Fibroblast of mammary gland (primary cell): ENCODE data around the gene NPAT.

Experiments
- DNase-seq: peaks from one replicate; pipeline ENCODE4 v3.0.0-alpha.2; 2010; ENCODE audit warnings: low read depth
- H3K4me3 ChIP-seq: 2 replicates; pipeline ENCODE4 v1.5.1; 2011; ENCODE audit warnings: low read depth, mild to moderate bottlenecking, low read length, moderate library complexity; ENCODE audit not compliant: control insufficient read depth
- TF ChIP-seq, protein P1 (sequence below): conservative IDR thresholded peaks from 2 replicates; pipeline ENCODE4 v1.5.1; 2011; ENCODE audit warnings: low read depth, low read length, inconsistent platforms; ENCODE audit not compliant: control insufficient read depth, insufficient read depth

Gene NPAT

DNA sequence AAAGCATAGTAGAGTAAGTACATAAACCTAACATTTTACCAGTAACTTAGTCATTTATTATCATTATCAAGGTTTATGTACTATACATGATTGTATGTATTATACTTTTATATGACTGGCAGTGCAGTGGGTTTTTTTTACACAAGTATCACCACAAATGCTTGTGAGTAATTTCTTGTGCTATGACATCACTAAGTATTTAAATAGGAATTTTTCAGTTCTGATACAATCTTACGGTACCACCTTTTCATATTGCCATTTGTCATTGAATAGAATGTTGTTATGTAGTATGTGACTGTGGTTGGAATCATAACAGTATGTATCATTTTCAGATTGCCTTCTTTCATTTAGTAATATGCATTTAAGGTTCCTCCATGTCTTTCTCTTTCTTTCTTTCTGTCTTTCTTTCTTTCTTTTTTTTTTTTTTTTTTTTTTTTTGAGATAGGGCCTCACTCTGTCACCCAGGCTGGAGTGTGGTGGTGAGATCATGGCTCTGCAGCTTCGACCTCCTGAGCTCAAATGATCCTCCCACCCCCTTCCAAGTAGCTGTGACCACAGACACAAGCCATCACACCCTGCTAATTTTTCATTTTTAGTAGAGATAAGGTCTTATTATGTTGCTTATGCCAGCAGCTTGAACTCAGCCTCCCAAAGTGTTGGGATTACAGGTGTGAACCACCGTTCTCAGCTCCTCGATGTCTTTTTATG lies 19.0 kb upstream of the NPAT start:
- no peak overlapping the region for H3K4me3 ChIP-seq
- DNase-seq: no peak
- TF ChIP-seq, protein P1, sequence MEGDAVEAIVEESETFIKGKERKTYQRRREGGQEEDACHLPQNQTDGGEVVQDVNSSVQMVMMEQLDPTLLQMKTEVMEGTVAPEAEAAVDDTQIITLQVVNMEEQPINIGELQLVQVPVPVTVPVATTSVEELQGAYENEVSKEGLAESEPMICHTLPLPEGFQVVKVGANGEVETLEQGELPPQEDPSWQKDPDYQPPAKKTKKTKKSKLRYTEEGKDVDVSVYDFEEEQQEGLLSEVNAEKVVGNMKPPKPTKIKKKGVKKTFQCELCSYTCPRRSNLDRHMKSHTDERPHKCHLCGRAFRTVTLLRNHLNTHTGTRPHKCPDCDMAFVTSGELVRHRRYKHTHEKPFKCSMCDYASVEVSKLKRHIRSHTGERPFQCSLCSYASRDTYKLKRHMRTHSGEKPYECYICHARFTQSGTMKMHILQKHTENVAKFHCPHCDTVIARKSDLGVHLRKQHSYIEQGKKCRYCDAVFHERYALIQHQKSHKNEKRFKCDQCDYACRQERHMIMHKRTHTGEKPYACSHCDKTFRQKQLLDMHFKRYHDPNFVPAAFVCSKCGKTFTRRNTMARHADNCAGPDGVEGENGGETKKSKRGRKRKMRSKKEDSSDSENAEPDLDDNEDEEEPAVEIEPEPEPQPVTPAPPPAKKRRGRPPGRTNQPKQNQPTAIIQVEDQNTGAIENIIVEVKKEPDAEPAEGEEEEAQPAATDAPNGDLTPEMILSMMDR: no peak

DNA sequence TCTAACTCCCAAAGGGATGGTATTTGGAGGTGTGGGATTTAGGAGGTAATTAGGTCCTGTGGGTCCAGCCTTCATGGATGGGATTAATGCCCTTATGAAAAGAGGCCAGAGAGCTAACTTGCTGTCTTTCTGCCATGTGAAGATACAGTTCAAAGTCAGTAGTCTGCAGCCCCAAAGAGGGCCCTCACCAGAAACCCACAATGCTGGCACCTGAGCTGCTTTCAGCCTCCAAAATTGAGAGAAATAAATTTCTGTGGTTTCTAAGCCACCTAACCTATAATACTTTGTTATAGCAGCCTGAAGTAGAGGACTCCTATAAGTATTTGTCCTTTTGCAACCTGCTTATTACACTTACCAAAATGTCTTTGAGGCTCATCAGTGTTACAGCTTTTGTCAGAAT lies 16.6 kb upstream of the NPAT start:
- TF ChIP-seq, protein P1: no peak
- no peak for DNase-seq
- H3K4me3 ChIP-seq: no peak overlapping the region

- no peak overlapping the region for H3K4me3 ChIP-seq
- no peak for DNase-seq
- TF ChIP-seq, protein P1: no peak
These were observed 14.6 kb upstream of the NPAT start for GRCh38 chr11:108237058-108237481.

- DNase-seq: no peak
- TF ChIP-seq, protein P1: no peak
- H3K4me3 ChIP-seq: no peak overlapping the region
These were observed 13.2 kb upstream of the NPAT start for GRCh38 chr11:108235633-108236032.

DNA sequence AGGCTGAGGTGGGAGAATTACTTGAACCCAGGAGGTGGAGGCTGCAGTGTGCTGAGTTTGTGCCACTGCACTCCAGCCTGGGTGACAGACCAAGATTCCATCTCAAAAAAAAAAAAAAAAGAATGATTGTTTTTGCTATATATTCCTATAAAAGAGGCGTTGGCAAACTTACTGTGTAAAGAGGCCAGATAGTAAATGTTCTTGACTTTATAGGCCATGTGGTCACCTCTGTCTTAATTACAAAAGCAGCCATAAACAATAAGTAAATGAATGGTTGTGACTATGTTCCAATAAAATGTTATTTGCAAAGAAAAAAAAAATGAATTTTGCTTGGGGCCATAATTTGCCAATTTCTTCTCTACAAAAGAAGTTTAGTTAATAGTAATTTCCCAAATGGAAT lies 12.8 kb upstream of the NPAT start:
- DNase-seq: no peak
- TF ChIP-seq, protein P1: no peak
- H3K4me3 ChIP-seq: no peak overlapping the region

- TF ChIP-seq, protein P1: no peak
- no peak overlapping the region for H3K4me3 ChIP-seq
These were observed 11.0 kb upstream of the NPAT start for GRCh38 chr11:108233277-108233945.

More at GRCh38 chr11:108233277-108233945, 11.0 kb upstream of the NPAT start:
- no peak for DNase-seq
